ENCODE results near the gene PSTK. TPM values are rescaled to one million over a fixed set of nuclear protein-coding genes. Genes with fewer than 3 reads are reported as not detected.

The PSTK gene, protein sequence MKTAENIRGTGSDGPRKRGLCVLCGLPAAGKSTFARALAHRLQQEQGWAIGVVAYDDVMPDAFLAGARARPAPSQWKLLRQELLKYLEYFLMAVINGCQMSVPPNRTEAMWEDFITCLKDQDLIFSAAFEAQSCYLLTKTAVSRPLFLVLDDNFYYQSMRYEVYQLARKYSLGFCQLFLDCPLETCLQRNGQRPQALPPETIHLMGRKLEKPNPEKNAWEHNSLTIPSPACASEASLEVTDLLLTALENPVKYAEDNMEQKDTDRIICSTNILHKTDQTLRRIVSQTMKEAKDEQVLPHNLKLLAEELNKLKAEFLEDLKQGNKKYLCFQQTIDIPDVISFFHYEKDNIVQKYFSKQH
- 1.6 and 5.0 TPM in 2 replicates for total RNA-seq

DNA sequence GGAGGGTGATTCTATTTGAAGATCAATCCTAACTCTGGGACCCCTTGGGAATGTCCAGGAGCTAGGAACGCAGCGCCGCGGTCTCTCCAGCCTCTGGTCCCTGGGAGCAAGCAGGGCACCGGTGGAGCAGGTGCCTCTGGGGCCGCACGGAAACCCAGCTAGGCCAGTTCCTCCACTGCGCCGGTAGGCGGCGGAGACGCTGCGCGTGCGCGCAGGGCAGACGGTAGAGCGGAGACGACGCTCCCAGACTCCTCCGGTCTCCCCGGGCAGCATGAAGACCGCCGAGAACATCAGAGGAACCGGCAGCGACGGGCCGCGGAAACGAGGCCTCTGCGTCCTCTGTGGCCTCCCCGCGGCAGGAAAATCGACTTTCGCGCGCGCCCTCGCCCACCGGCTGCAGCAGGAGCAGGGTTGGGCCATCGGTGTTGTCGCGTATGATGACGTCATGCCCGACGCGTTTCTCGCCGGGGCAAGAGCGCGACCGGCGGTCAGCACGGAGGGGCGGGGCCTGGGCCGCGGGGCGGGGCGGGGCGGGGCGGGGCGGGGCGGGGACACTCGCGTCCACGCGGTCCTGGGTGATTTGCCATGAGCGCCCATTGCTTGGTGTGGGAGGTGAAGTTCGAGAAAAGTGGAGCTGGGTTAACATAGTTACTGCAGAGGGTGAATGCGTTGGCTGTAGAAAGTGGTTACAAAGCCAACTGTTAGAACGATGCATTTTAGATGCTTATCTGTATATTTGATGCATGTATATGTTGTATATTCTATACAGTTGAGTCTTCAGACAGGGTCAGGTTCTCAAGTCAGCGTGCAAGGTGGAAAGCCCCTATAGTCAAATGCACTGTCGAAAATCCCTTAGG, at the start of gene PSTK:
Gene PSTK (plus strand): TSS at position 193 of the 857 bp plus-strand sequence. CDS start 79 bp downstream, at position 272.
- DNase-seq (ENCODE audit: extremely low read depth, low read depth, low spot score) = peak; percentile 39

DNA sequence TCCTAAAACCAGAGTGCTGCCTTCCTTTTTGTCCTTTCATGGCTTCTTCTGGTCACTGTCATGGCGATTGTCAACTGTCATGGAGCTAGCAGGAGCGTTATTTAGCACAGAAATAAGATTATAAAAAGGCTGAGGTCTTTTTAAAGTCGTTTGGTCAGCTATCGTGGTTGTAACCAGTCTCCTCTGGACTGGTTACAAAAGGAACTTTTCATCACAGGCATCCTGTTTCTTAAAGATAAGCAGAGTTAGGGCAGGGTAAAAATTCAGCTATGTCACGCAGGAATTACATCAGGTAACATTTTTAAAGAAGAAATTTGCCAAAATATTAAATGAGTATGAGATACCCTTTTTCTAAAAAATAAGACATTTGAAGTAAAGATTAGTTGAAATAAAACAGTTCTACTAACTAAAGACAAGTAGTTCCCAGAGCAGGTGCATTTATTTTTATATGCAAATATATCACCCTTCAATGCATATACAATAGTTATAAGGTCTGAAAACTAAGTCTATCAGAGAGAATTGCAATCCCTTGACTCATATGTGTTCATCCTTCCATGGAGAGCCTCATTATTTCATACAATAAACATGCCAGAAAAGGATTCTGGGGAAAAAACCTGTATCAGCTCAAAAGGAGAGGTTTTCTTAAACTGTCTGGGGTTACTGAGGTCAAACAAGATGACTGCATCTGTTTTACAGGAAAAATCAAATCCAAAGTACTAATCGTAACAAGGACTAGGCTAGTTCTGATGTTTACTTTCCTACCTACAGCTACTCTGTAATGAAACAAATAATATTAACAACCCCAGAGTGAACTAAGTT, 48.9 kb upstream of the PSTK start:
- no peak for DNase-seq (ENCODE audit: extremely low read depth, low read depth, low spot score)

DNA sequence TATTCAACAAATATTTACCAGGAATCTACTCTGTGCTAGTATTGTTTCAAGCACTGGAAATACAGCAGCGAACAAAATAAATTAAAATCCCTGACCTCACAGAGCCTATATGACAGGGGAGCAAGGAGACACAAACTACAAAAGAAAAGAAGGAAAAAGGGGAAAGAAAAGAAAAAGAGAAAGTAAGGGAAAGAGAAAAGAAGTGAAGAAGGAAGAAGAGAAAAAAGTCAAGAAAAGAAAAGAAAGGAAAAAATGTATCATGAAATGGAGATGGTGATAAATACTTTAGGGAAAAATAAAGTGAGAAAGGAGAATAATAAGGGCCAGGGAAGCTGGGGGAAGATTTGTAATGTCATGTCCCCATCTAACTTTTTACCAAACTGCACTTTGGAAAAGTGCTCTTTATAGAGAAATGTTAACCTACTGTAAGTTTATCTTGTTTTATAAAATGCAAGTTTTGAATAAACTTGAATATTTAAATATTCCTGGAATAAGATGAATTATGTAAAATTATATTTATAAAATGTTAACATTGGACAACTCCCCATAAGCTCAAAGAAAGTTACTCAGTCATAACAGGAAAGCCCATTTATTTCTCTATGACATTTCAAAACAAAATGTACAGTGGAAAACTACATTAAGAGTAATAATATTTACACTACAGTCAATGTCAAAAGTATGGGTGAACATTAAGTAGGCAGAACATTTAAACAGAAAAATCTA, 40.9 kb upstream of the PSTK start:
- DNase-seq (ENCODE audit: extremely low read depth, low read depth, low spot score) = no peak

DNA sequence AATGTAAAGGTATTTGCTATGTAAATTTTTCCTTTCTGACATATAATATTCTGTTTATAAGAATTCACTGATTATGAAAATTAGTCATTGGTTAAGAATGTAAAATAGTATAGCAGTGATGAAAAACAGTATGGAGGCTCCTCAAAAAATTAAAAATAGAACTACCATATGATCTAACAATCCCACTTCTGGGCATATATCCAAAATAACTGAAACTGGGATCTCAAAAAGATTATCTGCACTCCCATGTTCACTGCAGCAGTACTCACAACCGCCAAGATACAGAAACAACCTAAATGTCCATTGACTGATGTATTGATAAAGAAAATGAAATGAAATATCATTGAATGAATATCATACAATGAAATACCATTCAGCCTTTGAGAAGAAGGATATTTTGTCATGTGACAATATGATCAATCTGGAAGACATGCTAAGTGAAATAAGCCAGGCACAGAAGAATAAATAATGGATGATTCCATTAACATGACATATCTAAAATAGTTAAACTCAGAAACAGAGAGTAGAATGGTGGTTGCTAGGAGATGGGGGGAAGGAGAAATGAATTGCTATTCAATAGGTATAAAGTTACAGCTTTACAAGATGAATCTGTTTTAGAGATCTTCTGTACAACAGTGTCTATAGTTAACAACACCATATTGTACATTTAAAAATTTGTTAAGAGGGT, 40.2 kb upstream of the PSTK start:
- no peak for DNase-seq (ENCODE audit: extremely low read depth, low read depth, low spot score)

DNA sequence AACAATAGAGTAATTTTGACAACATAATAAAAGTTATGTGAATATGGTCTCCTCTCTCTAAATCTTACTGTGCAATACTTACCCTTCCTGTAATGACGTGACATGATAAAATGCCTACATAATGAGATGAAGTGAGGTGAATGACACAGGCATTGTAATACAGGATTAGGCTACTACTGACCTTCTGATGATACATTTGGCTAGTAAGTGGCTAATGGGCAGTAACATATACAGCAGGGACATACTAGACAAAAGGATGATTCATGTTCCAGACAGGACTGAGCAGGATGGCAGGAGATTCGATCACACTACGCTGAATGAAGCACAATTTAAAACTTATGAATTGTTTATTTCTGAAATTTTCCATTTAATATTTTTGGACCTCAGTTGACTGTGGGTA, 30.9 kb upstream of the PSTK start:
- no peak for DNase-seq (ENCODE audit: extremely low read depth, low read depth, low spot score)

DNA sequence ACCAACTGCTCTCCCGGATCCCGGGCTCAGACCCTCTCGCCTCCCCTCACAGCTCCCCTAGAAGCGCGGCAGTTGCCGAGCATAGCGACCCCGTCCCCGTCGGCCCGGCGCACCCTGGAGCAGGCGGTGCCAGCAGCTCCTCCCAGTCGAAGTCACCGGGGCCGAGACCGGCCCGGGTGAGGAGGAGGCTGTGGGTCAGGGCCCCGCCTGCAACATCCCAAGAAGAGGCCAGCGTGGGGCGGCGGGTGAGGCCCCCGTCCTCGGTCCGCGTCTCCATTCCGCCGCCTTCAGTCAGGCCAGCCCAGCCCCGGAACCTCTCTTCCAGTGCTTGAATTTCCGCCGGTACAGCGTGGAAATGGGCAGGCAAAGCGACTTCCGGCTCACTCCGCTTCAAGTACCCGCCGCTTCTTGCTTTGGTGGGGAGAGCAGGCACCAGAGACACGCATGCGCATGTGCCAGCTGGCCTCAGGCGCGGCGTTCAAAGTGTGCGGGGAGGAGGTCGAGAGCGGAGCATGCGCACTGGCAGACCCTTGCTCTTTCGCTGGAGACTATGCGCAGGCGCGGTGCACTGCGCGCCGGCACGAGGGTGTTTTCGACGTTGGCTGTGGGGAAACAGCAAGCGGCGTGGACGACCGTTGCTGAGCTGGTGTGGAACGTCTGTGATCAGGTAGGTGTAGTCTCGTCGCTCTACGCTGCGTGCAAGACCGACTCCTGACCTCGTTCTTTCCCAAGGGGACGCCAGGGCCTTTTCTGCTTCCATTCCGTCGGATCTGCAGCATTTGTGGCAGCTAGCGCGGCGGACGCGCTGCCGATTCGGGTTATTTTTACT, 26.1 kb upstream of the PSTK start, which contains the start of gene C10orf88:
Gene C10orf88 (minus strand): TSS at position 326 of the 829 bp plus-strand sequence. CDS start 49 bp downstream, at position 277.
- DNase-seq (ENCODE audit: extremely low read depth, low read depth, low spot score) = peak; percentile 83

DNA sequence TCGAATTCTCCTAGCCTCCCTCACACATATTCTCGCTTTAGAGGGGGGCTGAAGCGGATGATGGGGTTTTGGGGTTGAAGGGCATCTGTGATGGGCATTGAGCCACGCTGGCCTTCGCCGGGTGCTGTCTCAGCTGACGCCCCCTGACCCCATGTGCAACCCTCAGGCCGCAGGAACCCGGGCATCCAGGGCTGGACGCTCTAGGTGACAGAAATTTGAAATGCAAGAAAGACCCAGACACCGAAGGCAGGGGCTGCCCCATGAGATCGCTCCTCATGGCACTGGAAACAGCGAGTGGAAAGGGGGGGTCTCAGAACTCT, 25.5 kb upstream of the PSTK start:
- DNase-seq (ENCODE audit: extremely low read depth, low read depth, low spot score) = no peak

DNA sequence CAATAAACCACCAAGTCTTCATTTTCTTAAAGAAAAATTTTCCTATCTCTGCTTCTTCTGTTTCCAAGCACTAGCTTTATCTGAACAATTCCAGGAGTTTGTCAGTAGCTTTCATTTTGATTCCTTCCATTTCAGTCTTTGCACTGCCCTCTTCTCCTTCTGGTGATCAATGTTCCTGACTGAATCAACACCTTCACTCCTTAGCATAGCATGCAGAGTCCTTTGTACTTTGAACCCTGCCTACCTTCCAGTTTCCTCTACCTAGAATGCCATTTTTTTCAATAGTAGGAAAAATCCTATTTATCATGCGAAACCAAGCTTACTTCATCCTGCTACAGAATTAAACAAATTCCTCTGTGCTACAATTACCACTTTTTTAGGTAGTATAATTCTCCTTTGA, 24.3 kb upstream of the PSTK start:
- DNase-seq (ENCODE audit: extremely low read depth, low read depth, low spot score) = no peak

DNA sequence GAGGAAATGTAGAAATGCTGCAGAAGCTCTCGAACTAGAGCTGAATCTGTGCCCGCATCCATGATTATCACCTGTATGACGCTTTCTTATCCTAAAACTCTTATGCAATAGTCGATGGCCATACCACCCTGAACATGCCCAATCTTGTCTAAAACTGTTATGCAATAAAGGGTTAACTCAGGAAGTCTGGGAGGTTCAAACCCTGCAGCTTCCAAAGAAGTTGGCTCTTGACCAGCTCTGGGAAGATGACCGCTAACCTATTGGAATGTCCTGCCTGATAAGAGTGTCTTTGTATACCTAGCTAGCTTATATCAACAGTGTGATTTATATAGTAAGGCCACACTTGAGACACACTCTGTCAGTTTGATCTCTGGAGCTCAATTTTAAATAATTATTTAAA, 22.7 kb upstream of the PSTK start:
- no peak for DNase-seq (ENCODE audit: extremely low read depth, low read depth, low spot score)

DNA sequence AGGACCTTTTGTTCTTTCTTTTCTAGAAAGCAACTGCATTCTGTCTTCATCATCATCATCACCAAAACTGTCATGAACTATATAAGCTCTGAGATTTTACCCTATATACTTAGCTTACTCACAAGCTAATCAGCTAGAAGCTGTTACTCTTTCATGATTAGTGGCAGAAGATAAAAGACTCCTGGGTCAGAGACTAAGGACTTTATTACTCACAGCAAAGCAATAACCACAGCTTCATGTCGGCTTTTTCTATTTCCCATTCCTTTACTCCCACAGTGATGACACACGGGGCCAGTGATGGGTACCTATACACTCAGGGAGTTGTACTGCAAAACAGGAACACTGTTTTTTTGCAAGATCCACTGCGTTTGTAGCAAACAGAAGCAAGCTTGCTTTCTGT, 17.8 kb upstream of the PSTK start:
- DNase-seq (ENCODE audit: extremely low read depth, low read depth, low spot score) = no peak

DNA sequence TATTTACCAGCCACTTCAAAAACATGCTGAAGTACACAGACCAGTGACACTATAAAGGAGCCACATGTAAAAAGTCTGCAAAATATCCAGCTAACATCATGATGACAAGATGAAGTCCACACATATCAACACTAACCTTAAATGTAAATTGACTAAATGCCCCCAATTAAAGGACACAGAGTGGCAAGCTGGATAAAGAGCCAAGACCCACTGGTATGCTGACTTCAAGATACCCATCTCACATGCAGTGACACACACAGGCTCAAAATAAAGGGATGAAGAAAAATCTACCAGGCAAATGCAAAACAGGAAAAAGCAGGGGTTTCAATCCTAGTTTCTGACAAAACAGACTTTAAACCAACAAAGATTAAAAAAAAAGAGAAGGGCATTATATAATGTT, 13.3 kb upstream of the PSTK start:
- no peak for DNase-seq (ENCODE audit: extremely low read depth, low read depth, low spot score)

DNA sequence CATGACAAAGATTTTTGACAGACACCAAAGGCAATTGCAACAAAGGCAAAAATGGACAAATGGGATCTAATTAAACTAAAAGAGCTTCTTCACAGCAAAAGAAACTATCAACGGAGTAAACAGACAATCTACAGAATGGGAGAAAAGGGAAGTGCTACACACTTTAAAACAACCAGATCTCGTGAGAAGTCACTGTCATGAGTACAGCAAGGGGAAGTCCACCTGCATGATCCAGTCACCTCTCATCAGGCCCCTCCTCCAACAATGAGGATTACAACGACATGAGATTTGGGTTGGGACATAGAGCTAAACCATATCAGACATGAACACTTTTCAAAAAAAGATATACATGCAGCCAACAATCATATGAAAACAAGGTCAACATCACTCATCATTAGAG, 11.5 kb upstream of the PSTK start:
- DNase-seq (ENCODE audit: extremely low read depth, low read depth, low spot score) = no peak

DNA sequence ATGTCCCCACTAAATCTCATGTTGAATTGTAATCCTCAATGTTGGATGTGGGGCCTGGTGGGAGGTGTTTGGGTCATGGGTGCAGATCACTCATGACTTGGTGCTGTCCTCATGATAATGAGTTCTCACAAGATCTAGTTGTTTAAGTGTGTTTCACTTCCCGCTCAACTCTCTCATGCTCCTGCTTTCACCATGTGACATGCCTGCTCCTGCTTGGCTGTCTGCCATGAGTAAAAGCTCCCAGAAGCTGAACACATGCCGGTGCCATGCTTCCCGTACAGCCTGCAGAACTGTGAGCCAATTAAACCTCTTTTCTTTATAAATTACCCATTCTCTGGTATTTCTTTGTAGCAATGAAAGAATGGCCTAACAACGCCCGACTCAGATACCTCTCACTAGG, 6.2 kb upstream of the PSTK start:
- no peak for DNase-seq (ENCODE audit: extremely low read depth, low read depth, low spot score)

DNA sequence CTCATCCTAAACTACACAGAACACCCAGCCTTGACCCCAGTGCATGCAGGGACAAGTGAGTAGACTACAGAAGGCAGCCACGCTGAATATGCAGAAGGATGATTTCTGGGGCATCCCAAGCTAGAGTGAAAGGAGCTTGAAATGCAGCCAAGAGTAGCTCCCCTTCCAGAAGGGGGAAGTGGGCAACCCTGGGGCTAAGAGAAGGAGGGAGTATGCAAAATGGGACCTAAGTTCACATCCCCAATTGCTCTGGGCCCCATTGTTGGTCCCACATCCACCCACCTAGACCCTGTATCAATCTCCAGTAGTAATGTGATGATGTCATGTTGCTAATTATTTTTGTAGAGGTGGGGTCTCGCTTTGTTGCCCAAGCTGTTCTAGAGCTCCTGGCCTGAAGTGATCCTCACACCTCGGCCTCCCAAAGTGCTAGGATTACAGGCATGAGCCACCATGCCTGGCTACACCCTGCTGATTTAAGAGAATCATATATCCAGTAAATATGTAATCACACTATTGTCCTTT, 5.6 kb upstream of the PSTK start:
- no peak for DNase-seq (ENCODE audit: extremely low read depth, low read depth, low spot score)

DNA sequence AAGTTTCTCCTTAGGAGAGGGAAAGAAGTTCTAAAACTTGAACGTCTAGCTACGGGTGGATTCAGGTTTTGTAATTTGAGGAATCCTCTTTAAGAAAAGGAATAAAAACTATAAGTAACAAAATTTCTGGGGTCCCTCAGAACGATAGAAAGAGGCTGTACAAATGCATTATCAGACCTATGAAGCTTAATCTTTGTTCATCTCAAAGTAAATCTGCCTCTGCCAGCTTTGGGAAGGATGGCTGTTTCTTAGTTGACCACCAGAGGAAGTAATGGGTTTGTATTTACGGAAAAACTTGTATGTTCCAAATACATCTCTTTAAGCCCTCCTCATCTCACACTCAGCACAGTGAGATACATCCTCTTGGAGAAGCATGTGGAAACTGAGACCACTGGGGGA, 864 bp downstream of the PSTK start:
- DNase-seq (ENCODE audit: extremely low read depth, low read depth, low spot score) = no peak

DNA sequence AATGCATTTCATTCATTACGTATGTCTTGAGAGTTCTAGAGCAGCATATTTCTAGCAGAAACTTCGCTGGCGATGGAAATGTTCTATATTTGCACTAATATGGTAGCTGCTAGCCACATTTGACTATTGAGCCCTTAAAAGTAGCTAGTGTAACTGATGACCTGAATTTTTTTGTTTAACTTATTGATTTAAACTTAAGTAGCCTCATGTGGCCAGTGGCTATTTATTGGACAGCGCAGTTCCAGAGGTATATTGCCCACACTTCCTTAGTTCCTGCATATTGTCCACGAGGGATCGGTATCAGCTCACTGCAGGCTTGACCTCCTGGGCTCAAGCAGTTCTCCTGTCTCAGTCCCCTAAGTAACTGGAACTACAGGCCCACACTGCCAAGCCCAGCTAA, 3.7 kb downstream of the PSTK start:
- DNase-seq (ENCODE audit: extremely low read depth, low read depth, low spot score) = no peak

DNA sequence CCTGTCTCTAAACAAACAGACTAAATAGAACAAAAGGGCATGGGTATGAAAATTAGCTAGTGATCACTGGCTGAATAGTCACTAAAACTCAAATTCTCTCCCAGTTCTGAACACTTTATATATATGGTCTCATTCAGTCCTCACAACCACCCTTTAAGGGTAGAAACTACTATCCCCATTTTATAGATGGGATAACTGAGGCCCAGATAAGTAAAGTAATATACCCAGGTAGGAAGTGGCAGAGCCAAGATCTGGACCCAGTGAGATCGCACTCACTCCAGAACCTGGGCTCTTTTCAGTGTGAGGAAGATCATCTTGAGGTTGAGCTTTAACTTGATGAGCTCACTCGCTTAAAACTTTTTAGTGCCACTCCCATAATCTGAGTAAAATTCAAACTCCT, 4.5 kb downstream of the PSTK start:
- no peak for DNase-seq (ENCODE audit: extremely low read depth, low read depth, low spot score)

DNA sequence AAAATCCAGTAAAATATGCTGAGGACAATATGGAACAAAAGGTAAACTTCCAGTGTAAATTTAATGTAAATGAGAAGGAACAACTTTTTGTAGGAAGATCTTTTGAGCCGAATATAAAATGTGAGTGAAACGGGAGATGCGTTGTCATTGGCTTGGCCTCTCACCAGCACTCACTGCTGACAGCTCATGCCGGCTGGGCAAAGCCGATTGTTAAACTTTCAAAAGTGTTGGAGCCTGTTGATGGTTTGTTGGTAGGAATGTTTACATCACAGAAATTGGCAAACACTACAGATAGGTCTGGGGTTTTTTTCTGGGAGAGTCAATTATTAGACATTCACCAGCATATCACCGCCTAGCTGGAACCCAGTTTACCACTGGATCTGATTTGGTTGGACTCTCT, 6.1 kb downstream of the PSTK start:
- no peak for DNase-seq (ENCODE audit: extremely low read depth, low read depth, low spot score)

DNA sequence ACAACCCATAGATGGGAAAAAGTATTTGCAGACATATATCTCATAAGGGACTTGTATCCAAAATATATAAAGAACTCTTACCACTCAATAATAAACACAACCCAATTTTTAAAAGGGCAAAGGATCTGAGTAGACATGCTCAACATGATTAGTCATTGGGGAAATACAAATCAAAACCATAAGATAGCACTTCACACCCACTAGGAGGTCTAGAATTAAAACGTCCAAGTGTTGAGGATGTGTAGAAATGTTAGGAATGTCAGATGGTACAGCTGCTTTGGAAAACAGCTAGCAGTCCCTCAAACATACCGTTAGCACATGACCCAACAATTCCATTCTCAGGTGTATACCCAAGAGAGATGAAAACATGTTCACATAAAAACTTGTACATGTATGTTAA, 8.3 kb downstream of the PSTK start:
- no peak for DNase-seq (ENCODE audit: extremely low read depth, low read depth, low spot score)

Measured in glomerular endothelial cell (primary cell).